Kidney glomerular epithelial cell (primary cell): Measurements from ENCODE around the gene PLA2G2A.
A peak's percentile ranks its signal among the peaks of the same experiment; 100 is the strongest.

Experiments used
- DNase-seq: peaks from one replicate; lab custom pipeline; 2025; lab: John Stamatoyannopoulos, UW

The PLA2G2A gene

GRCh38 chr1:19926296-19927129 lies 52.9 kb downstream of the PLA2G2A start:
- peak; percentile 26 for DNase-seq
